SK-N-SH (cell line): Measurements from ENCODE around the gene SEPSECS. TPM values are rescaled to one million over a fixed set of nuclear protein-coding genes. Genes with fewer than 3 reads are reported as not detected.
A peak's percentile ranks its signal among the peaks of the same experiment; 100 is the strongest.

Source experiments
- CTCF ChIA-PET: fragments of 300-600, 350-600 bp; formaldehyde crosslinking; extraction: SDS; loops from one replicate; lab custom pipeline; 2021; lab: Yijun Ruan, JAX
- POLR2A ChIA-PET: fragments of 350-600 bp; sonication (Branson Sonifier 250); formaldehyde crosslinking; extraction: SDS; loops from one replicate; lab custom pipeline; 2020; ENCODE audit warnings: antibody characterized with exemption, inconsistent platforms; lab: Yijun Ruan, JAX
- DNase-seq: peaks from one replicate; pipeline ENCODE4 v3.0.0; 2012
- H2AFZ ChIP-seq: fragments of 200-600 bp; sonication (generic); 2 replicates; pipeline ENCODE4 v1.8.1; 2016; ENCODE audit warnings: antibody characterized with exemption, mild to moderate bottlenecking, low read depth
- H3F3A ChIP-seq: fragments of 200-600 bp; sonication (generic); replicated peaks from 2 replicates; pipeline ENCODE3; 2016; ENCODE audit warnings: antibody characterized with exemption, mild to moderate bottlenecking; ENCODE audit not compliant: insufficient read depth
- H3K27ac ChIP-seq, 2 experiments: fragments of 200-500 bp in 1 of 2; fragments of 200-600 bp in 1 of 2; sonication (Bioruptor generic) in 1 of 2; sonication (generic), shearing (Covaris generic) in 1 of 2; 2 replicates each; pipeline versions ENCODE4 v1.5.1 to v1.6.1; 2014 to 2016; ENCODE audit warnings: low read depth in 2 of 2, inconsistent platforms in 1 of 2, low read length in 1 of 2, mild to moderate bottlenecking in 1 of 2, mixed read lengths in 1 of 2
- H3K27me3 ChIP-seq: fragments of 200-600 bp; sonication (generic), shearing (Covaris generic); 2 replicates; pipeline ENCODE4 v1.6.1; 2016; ENCODE audit warnings: mixed run types; ENCODE audit not compliant: insufficient read depth
- H3K36me3 ChIP-seq, 2 experiments: fragments of 200-500 bp in 1 of 2; fragments of 200-600 bp in 1 of 2; sonication (Bioruptor generic) in 1 of 2; sonication (generic) in 1 of 2; replicated peaks in 1 of 2; 2 replicates each; pipeline versions ENCODE3 to v1.5.1; 2014 to 2016; ENCODE audit warnings: low read length in 1 of 2, mild to moderate bottlenecking in 1 of 2; ENCODE audit not compliant: insufficient read depth in 2 of 2, control insufficient read depth in 1 of 2
- H3K4me1 ChIP-seq, 2 experiments: fragments of 200-500 bp in 1 of 2; fragments of 200-600 bp in 1 of 2; sonication (Bioruptor generic) in 1 of 2; sonication (generic), shearing (Covaris generic) in 1 of 2; 2 replicates each; pipeline versions ENCODE4 v1.5.1 to v1.6.1; 2014 to 2016; ENCODE audit warnings: low read depth in 1 of 2, low read length in 1 of 2, mixed run types in 1 of 2; ENCODE audit not compliant: insufficient read depth in 2 of 2, control insufficient read depth in 1 of 2
- H3K4me2 ChIP-seq: fragments of 200-600 bp; sonication (generic), shearing (Covaris generic); 2 replicates; pipeline ENCODE4 v1.6.1; 2017; ENCODE audit warnings: mixed run types
- H3K4me3 ChIP-seq, 2 experiments: fragments of 200-500 bp in 1 of 2; fragments of 200-600 bp in 1 of 2; sonication (Bioruptor generic) in 1 of 2; sonication (generic), shearing (Covaris generic) in 1 of 2; 2 replicates each; pipeline versions ENCODE4 v1.5.1 to v1.8.1; 2014 to 2016; ENCODE audit warnings: low read depth in 2 of 2, inconsistent platforms in 1 of 2, low read length in 1 of 2, mild to moderate bottlenecking in 1 of 2, mixed read lengths in 1 of 2, moderate library complexity in 1 of 2
- H3K79me2 ChIP-seq: fragments of 200-600 bp; sonication (generic); 2 replicates; pipeline ENCODE4 v1.8.1; 2017; ENCODE audit warnings: mild to moderate bottlenecking; ENCODE audit not compliant: insufficient read depth
- H3K9ac ChIP-seq: fragments of 200-600 bp; sonication (generic); 2 replicates; pipeline ENCODE4 v1.6.1; 2017; ENCODE audit warnings: mixed run types
- H3K9me2 ChIP-seq: fragments of 200-600 bp; sonication (generic); 2 replicates; pipeline ENCODE4 v1.6.1; 2017; ENCODE audit warnings: mixed run types
- H3K9me3 ChIP-seq: fragments of 200-600 bp; sonication (generic); 2 replicates; pipeline ENCODE4 v1.6.1; 2017; ENCODE audit warnings: mixed run types, mild to moderate bottlenecking, moderate library complexity
- H4K20me1 ChIP-seq: fragments of 200-600 bp; sonication (generic); 2 replicates; pipeline ENCODE4 v1.6.1; 2017; ENCODE audit warnings: mild to moderate bottlenecking, mixed run types; ENCODE audit not compliant: insufficient read depth
- CTCF ChIP-seq: fragments of 200-600 bp; sonication (generic); IDR thresholded peaks from 2 replicates; pipeline ENCODE4 v1.6.1; 2017; ENCODE audit warnings: antibody characterized with exemption, mild to moderate bottlenecking, moderate library complexity
- EP300 ChIP-seq, 2 experiments: IDR thresholded peaks; 2 replicates each; pipeline versions ENCODE4 v1.4.0 to v1.6.1; 2012; ENCODE audit warnings: borderline replicate concordance in 1 of 2, low read depth in 1 of 2, low read length in 1 of 2
- FOXJ3 ChIP-seq: sonication (generic); formaldehyde crosslinking; IDR thresholded peaks from 2 replicates; pipeline ENCODE4 v1.5.1; 2020; ENCODE audit warnings: mild to moderate bottlenecking, missing genetic modification reagents
- FOXM1 ChIP-seq: IDR thresholded peaks from 2 replicates; pipeline ENCODE4 v1.4.0; 2012; ENCODE audit warnings: low read depth, mild to moderate bottlenecking
- GABPA ChIP-seq: IDR thresholded peaks from 2 replicates; pipeline ENCODE4 v1.4.0; 2012; ENCODE audit warnings: low read depth, mild to moderate bottlenecking
- GATA2 ChIP-seq: sonication (generic); formaldehyde crosslinking; IDR thresholded peaks from 2 replicates; pipeline ENCODE4 v1.5.0; 2020; ENCODE audit warnings: mild to moderate bottlenecking, missing genetic modification reagents
- IRF3 ChIP-seq: fragments of 150-350 bp; IDR thresholded peaks from 2 replicates; pipeline ENCODE4 v1.6.1; 2016; ENCODE audit warnings: mild to moderate bottlenecking, low read depth, low read length
- NFIC ChIP-seq: IDR thresholded peaks from 2 replicates; pipeline ENCODE4 v1.4.0; 2012; ENCODE audit warnings: borderline replicate concordance
- NRF1 ChIP-seq: IDR thresholded peaks from 2 replicates; pipeline ENCODE4 v1.6.1; 2012; ENCODE audit warnings: low read depth, mild to moderate bottlenecking, low read length
- PBX3 ChIP-seq: IDR thresholded peaks from 2 replicates; pipeline ENCODE4; 2012
- RXRA ChIP-seq: IDR thresholded peaks from 2 replicates; pipeline ENCODE4 v1.4.0; 2012; ENCODE audit warnings: low read depth, mild to moderate bottlenecking, borderline replicate concordance
- SIN3A ChIP-seq: IDR thresholded peaks from 2 replicates; pipeline ENCODE4 v1.6.1; 2012; ENCODE audit warnings: low read depth, mild to moderate bottlenecking, low read length, moderate library complexity, borderline replicate concordance
- SMC3 ChIP-seq: IDR thresholded peaks from 2 replicates; pipeline ENCODE4 v1.6.1; 2012; ENCODE audit warnings: low read depth, low read length, improper control_type of control experiment
- TAF1 ChIP-seq: IDR thresholded peaks from 2 replicates; pipeline ENCODE4 v1.6.1; 2012; ENCODE audit warnings: low read depth, mild to moderate bottlenecking, low read length, moderate library complexity, borderline replicate concordance
- TEAD4 ChIP-seq: IDR thresholded peaks from 2 replicates; pipeline ENCODE4 v1.4.0; 2012; ENCODE audit warnings: mild to moderate bottlenecking, borderline replicate concordance; ENCODE audit not compliant: insufficient read depth
- WGBS: methylation state at CpG from one replicate; pipeline ENCODE4 v1.1.6; 2017; ENCODE audit warnings: low lambda C conversion rate; 5-methylcytosine and 5-hydroxymethylcytosine counted together
- polyA plus RNA-seq, 3 experiments: library from polyadenylated mRNA; depleted of rRNA; stranded (reverse); fragments of >200 nt; gene quantifications; 2 replicates each; pipeline ENCODE4 v1.2.3, GENCODE V29; 2012

SEPSECS gene
- polyA plus RNA-seq, 1 of the 3 experiments (the other 2 are of a cell fraction), result 2.0 TPM

GRCh38 chr4:25089051-25089763 lies 71.0 kb downstream of the SEPSECS start:
- no peaks in the 10 kb centered on the region for H3K79me2 ChIP-seq
- no peaks in the 10 kb centered on the region for H3K9me2 ChIP-seq
- peaks cover 53% of the 10 kb centered on the region for H3K27me3 ChIP-seq
- no peaks in the 10 kb centered on the region for H3K36me3 ChIP-seq
- peak overlapping the region; percentile 62 for H2AFZ ChIP-seq
- no peak for DNase-seq
- no peak overlapping the region for H3K9ac ChIP-seq
- H3K27ac ChIP-seq, result no peak overlapping the region
- peaks cover 6 to 7% of the 10 kb centered on the region in 2 experiments; a peak in 2 of 4 replicates for H3K4me1 ChIP-seq
- no peaks in the 10 kb centered on the region for H3F3A ChIP-seq
- POLR2A ChIA-PET, result no interaction called here
- no peaks in the 10 kb centered on the region for H3K9me3 ChIP-seq
- H3K4me2 ChIP-seq, result peak overlapping the region; percentile 90
- WGBS, result 50% methylated on average over 14 of the region's 14 CpGs
- peak overlapping the region in 1 of 2 experiments; percentile 60; a peak in 1 of 4 replicates for H3K4me3 ChIP-seq
- TF ChIP-seq TAF1 (no peak), GABPA (no peak), TEAD4 (no peak), PBX3 (no peak), SMC3 (no peak), GATA2 (CRISPR knock-in tag) (no peak), NRF1 (no peak), SIN3A (no peak), NFIC (no peak), IRF3 (no peak), EP300 (IDR thresholded peaks at IDR 0.05; ENCODE audit: borderline replicate concordance in 1 of 2, low read depth in 1 of 2, low read length in 1 of 2) (no peak), RXRA (no peak), FOXJ3 (CRISPR knock-in tag) (no peak), CTCF (no peak), FOXM1 (no peak)
- CTCF ChIA-PET, result no interaction called here
- no peaks in the 10 kb centered on the region for H4K20me1 ChIP-seq
